ENCODE data around the gene C11orf24.
"Not testable (repeated sequence)": the region's sequence is repeated elsewhere in the genome, so short reads cannot be mapped to it uniquely, and the experiment has no call there.

The C11orf24 gene

DNA sequence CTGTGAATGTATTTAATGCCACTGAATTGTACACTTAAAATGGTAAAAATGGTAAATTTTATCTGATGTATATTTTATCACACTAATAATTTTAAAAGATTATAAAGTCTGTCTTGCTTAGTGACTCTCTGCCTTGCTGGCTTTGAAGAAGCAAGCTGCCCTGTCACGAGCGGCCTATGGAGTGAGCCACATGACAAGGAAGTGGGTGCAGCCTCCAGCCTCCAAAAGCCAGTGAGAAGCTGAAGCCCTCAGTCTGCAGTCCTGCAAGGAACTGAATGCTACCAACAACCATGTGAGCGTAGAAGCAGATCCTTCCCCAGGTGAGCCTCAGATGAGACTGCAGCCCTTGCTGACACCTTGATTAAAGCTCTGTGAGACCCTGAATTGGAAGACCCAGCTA is 20.0 kb downstream of the C11orf24 start:
- DNase-seq (ENCODE audit: low read depth in 2 of 2) = no peak

DNA sequence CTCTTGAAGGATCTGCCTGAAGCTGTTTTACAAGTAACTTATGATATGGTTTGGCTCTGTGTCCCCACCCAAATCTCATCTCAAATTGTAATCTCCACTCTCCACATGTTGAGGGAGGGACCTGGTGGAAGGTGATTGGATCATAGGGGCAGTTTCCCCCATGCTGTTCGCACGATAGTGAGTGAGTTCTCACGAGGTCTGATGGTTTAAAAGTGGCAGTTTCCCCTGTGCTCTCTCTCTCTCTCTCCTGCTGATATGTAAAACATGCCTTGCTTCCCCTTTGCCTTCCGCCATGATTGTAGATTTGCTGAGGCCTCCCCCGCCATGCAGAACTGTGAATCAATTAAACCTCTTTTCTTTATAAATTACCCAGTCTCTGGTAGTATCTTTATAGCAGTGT is 26.9 kb downstream of the C11orf24 start:
- DNase-seq (ENCODE audit: low read depth in 2 of 2) = not testable (repeated sequence)

DNA sequence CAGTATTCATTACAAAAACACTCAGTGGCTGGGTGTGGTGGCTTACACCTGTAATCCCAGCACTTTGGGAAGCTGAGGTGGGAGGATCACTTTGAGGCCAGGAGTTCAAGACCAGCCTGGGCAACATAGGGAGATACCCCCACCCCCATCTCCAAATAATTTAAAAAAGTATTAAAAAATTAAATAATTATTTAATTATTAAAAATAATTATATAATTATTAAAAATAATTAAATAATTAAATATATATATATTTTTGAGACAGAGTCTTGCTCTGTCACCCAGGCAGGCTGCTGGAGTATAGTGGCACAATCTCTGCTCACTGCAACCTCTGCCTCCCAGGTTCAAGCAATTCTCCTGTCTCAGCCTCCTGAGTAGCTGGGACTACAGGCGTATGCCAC is 27.9 kb downstream of the C11orf24 start:
- not testable (repeated sequence) for DNase-seq (ENCODE audit: low read depth in 2 of 2)

DNA sequence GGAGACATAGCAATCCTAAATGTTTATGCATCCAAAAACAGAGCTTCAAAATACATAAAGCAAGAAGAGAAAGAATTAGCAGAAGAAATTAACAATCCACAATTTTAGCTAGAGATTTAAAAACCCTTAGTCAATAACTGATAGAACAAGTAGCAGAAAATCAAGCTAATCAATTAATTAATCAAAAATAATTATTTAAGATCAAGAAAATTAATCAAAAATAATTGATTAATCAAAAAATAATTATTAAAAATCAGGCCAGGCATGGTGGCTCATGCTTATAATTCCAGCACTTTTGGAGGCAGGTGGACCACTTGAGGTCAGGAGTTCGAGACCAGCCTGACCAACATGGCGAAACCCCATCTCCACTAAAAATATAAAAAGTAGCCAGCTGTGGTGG is 29.2 kb downstream of the C11orf24 start:
- DNase-seq (ENCODE audit: low read depth in 2 of 2) = no peak

DNA sequence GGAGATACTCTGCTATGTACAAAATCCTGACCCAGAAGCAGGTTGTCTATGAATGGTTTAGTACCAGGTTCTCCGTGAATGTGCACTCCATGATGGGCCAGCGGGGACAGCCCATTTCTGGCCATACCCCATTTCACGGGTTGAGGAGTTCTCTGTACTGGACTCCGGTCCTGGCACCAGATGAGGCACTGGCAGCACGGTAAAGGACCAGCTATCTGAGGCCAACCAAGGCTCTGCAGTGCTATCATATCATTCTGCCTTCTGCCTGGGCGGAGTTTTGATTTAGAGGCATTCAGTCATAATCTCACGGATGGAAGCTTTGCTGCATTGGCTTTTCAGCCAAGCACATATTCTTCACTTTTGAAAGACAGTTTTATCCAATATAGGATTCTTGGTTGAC is 40.2 kb downstream of the C11orf24 start:
- DNase-seq (ENCODE audit: low read depth in 2 of 2) = no peak

DNA sequence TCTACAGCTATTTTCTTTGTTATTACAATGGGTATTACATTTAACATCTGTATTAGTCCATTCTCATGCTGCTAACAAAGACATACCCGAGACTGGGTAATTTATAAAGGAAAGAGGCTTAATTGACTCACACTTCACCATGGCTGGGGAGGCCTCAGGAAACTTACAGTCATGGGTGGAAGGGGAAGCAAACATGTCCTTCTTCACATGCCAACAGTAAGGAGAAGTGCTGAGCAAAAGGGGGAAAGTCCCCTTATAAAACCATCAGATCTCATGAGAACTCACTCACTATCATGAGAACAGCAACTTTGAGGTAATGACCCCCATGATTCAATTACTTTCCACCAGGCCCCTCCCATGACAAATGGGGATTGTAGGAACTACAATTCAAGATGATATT is 42.2 kb downstream of the C11orf24 start:
- no peak for DNase-seq (ENCODE audit: low read depth in 2 of 2)

DNA sequence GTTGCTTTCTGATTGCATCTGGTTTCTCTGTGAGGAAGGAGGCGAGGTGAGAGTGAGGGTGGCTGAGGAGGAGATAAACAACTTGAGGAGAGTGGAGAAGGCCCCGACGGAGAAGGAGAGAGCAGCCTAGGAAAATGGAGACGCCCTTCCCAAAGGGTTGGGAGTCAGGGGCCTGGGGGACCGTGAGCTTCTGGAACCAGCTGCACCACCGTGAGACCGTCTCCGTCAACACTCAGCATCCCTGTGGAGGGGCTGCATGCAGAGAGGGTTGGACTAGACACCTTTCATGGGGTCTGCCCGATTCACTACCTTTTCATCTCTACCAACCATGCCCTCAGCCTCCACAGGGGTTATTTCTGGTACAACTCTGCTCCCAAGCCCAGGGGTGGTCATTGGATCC is 45.4 kb downstream of the C11orf24 start:
- no peak for DNase-seq (ENCODE audit: low read depth in 2 of 2)

DNA sequence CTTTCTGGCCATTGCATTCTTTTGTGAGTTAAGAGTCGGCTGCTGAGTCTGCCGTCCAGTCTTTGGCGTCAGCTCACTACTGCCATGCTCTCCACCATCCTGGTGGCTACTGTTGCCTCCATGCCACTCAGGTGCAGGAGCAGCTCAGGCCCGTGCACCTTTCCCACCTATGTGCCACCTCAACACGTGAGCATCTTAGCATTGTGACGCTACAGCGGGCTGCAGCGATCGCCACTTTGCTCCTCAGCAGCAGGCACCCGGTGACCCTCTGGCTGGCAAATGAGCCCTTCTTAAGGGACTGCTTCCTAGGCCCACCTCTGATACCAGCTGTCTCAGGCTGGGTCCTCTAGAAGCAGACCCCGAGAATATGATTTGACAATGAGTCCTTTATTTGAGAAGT is 47.2 kb downstream of the C11orf24 start:
- no peak for DNase-seq (ENCODE audit: low read depth in 2 of 2)

DNA sequence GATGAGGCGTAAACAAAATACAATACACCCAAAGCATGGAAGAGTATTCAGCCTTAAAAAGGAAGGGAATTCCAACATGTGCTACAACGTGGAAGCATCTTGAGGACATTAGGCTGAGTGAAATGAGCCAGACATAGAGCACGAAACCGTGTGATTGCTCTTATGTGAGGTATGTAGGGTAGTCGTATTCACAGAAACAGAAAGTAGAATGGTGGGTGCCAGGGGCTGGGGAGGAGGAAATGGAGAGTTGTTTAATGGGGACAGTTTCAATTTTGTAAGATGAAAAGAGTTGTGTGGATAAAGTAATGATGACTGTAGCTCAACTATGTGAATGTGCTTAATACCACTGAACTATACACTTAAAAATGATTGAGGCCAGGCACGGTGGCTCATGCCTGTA is 48.5 kb downstream of the C11orf24 start:
- no peak for DNase-seq (ENCODE audit: low read depth in 2 of 2)

DNA sequence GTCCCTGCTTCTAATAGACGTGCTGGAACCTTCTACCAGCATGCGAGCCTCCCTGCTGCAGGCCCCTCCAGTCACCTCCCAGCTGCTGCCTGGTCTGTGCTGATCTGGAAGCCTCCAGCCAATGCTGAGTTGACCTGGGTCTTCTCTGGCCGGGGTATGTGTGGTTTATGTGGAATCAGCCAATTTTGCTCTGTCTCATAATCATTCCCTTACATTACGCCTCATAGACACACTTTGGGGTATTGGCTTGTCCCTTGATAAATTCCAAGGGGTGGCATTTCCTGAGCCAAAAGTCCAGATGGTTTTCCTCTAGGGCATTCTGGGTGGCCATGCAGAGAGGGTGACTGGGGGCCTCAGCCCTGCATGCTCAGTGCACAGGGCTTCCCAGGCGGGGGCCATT is 50.4 kb downstream of the C11orf24 start:
- no peak for DNase-seq (ENCODE audit: low read depth in 2 of 2)

DNA sequence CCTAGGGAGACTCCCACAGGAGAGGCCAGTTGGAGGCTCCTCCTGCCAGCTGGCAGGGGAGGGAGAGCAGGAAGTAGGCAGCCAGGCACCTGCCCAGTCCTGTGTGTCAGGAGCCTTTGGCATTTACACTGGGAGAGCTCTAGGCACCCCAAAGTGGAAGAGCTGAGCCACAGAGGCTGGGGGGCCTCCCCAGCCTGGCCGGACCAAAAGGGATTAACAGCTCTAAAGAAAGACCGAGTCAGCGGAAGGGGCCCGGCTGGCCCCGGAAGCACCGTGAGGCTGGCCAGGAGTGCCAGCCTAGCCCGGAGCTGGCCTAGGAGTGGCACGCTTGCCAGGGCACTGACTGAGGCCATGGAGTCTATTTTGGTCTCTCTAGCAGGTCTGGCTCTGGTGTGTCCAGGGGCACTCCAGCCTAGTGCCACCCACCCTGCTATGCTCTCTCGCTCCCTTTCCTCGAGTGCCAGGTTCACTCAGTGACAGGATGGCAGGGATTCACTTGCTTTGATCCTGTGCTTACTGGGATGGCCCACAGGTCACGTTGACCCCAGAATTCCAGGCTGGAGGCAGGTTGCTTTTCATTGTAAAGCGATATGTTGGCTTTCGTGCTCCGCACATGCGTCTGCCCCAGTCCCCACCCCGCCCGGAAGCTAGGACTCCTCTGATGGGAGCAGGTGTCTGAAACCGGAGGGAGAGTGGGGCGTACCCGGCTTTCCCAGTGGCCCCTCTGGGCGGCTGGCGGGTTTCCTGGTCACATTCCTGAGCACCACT is 55.4 kb downstream of the C11orf24 start:
- DNase-seq (ENCODE audit: low read depth in 2 of 2) = no peak

DNA sequence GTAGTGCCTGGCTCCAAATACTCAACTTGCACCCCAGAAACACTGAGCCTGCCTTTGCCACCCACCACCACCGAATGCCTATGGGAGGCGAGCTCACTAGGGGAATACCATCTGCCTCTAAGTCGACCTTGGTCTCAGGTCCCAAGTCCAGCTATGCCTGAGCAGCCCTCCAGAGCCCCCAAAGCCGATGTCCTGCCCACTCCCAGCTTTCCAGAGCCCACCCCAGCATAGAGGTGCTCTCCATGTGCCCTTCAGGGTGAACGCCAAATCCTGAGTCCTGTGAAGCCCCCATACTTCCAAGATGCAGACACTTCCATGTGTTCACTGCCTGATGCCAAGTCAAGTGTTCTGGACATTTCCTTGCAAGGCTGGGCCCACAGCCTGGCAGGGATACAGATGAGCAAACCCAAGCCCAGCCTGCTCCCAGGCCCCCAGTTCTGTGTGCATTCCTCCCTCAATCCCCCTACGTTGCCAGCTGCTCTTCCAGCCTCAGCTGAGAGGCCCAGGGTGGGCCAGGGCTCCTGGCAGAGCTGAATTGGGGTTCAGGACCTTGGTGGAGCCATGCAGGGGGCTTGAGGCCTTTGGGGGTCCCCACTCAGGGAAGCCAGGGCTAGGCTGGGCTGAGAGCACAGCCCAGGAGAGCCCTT is 56.1 kb downstream of the C11orf24 start:
- DNase-seq (ENCODE audit: low read depth in 2 of 2) = no peak

DNA sequence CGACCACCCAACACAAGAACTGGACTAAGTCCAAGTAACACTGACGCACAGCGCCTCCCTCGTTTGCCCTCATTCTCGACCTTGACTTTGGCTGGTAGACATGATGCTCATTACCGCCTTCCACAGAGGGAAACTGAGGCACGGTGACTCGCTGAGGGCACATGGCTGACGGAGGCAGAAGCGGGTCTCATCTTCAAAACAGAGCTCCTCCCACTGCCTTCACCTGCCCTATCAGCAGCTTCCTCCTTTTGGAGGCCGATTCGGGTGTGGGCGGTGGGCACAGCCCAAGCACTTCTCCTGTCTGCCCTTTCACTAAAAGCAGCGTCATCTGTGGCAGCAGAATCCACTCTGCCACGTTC is 56.7 kb downstream of the C11orf24 start:
- DNase-seq (ENCODE audit: low read depth in 2 of 2) = no peak

DNA sequence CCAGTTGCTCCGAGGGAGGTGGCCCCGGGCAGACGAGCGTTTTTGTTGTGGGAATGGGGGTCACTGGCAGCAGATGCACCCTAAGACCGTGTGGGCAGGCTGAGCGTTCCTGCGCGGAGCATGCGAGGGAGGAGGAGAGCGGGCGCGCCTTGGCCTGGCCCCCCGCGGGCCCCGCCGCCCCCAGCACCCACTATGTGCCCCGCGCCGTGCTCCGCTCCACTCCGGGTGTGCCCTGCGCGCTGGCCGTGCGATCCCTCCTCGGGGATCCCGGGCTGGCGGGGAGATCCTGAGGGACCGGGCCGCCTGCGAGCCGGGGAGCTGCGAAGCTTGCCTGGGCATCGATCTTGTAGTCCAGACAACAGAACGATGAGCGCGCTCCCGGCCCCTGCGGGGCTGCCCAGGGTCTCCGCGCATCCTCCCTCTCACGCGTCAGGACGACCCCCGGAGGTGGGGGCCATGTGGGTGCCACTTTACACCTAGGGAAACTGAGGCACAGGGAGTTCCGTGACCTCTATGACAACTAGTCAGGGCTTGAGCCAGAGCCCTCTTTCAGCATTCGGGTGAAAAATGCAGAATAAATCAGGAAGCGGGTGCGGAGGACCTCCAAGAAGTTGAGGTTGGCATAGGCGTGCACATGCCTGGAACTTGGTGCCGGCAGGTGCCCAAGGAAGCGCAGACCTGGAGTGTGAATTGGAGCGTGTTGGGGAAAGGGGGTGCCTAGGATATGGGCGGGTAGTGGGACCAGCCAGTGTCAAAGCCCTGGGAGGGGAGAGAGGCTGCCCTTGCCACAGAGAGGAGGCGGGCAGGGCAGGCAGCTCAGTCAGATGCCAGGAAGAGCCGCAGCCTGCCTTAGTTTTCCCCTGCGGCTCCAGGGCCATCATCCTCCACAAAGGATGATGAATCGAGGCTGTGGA is 57.3 kb downstream of the C11orf24 start:
- no peak for DNase-seq (ENCODE audit: low read depth in 2 of 2)

DNA sequence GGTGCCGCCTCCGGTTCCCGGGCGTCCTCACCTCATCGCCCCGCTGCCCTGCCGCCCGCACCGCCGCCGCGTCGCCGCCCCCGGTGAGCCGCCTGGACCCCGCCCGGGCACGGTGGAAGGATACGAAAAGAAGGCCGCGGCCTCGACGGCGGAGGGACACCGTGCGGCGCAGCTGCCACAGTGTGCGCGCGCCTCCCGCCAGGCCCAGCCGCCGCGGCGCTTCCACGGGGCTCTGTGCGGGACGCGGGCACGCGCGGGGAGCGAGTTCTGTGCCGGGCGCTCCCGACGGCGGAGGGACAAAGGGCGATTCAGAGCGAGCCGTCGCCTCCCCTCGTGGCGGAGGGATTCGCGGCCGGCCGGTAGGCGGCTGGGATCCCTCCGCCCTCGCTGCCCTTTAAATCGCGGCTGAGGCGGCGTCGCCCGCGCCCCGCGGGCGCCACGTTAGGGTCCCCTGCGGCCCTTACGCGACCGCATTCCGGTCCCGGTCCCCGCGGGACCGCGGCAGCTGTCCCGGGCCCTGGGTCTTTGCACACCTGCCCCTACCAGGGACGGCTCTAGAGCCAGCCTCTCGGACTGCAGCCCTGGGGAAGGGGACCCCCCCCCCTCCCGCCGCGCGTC is 58.1 kb downstream of the C11orf24 start:
- peak; percentile 95 to 96 for DNase-seq (ENCODE audit: low read depth in 2 of 2)

DNA sequence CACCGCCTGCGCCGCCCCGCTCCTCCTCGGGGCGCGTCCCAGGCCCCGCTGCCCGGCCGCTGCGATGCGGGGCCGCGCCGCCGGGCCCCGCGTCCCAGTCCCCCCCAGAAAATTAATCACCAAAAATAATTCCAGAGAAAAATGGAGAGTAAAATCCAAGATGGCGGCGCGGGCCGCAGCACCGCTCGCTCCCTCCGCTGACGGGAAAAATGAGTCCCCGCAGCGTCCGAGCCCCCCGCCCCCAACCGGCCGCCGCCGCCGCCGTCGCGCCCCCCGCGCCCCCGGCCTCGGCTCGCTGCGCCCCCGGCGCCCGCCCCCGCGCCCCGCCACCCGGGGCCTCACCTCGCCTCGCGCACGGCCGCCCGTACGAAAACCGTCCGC is 58.6 kb downstream of the C11orf24 start, which contains the start of gene KMT5B:
Gene KMT5B (minus strand): TSS at position 162 of the 381 bp plus-strand sequence. CDS start 23,220 bp downstream, outside the sequence.
- peak; percentile 35 to 49 for DNase-seq (ENCODE audit: low read depth in 2 of 2)

DNA sequence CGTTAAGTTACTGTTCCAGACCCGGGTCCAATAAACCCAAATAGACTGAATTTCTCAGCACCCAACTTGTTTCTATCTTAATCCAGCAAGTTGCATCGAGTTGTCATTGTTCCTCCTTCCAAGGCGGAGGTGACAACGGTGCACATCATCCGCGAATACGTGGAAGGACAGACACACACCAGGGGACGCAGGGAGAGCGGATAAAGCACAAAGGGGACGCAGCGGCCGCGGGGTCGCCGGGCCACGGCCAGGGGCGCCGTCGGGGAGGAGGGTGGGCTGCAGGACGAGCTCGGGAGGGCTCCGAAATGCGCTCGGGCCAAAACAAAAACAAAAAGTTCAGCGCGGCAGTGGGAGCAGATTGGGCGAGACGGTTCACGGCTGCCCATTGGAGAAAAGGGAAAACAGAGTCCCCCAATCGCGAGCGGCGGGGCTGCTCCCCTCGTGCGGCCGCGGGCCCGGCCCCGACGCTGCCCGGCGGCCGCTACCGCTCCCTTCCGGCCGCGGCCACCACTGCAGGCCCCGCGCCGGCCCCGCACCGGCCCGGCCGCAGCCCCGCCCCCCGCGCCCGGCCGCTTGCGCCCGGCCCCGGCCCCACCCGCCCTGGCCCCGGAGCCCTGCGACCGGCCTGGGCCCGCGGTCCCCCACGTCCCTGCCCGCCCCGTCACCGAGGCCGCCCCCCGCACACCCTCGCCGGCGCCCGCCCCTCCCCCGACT is 59.2 kb downstream of the C11orf24 start:
- DNase-seq (ENCODE audit: low read depth in 2 of 2) = peak; percentile 33 to 38

DNA sequence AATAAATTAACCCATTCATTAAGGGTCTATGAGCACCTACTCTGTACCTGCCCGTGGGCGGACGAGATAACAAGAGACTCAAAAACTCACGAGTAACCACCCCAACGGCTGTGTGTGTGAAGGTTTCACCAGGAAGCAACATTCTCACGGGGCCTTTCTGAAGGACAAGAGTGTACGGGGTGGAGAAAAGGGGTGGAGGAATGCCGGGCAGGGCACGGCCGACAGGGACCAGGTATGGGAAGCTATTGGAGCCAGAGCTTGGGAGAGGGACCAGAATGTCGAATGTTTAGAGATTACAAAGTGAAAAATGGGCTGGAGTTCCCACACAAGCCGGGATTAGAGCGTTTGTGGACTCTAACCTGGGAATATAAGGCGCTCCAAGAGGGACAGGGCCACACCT is 60.2 kb downstream of the C11orf24 start:
- DNase-seq (ENCODE audit: low read depth in 2 of 2) = no peak
